Caco-2 (cell line): Measurements from ENCODE around the gene SNAP25. TPM values are rescaled to one million over a fixed set of nuclear protein-coding genes. Genes with fewer than 3 reads are reported as not detected.

ENCODE experiments used
- BruUV-seq: library from RNA; stranded (reverse); fragments of 400-500 nt; replicated peaks from 2 replicates; lab custom pipeline; 2021; lab: Mats Ljungman, UMichigan
- CTCF ChIA-PET: fragments of 300-600 bp; sonication (Branson Sonifier 250); formaldehyde crosslinking; loops from one replicate; lab custom pipeline; 2022; ENCODE audit warnings: antibody characterized with exemption; lab: Charles Lee
- POLR2A ChIA-PET: fragments of 300-600 bp; sonication (Branson Sonifier 250); formaldehyde crosslinking; loops from one replicate; lab custom pipeline; 2022; ENCODE audit warnings: antibody characterized with exemption; lab: Charles Lee
- DNase-seq, 2 experiments: peaks; one replicate each; pipeline versions ENCODE4 v3.0.0 to v3.0.0-alpha.2; 2020 to 2022
- H3K27me3 ChIP-seq: replicated peaks from 2 replicates; pipeline ENCODE4 v1.6.0; 2011; ENCODE audit warnings: low read length; ENCODE audit not compliant: control insufficient read depth, insufficient read depth
- H3K36me3 ChIP-seq: 2 replicates; pipeline ENCODE4 v1.5.1; 2011; ENCODE audit warnings: low read length; ENCODE audit not compliant: control insufficient read depth, insufficient read depth
- H3K4me1 ChIP-seq: fragments of 250-450 bp; sonication (Bioruptor Pico); 2 replicates; pipeline ENCODE4 v1.5.1; 2020; ENCODE audit warnings: mild to moderate bottlenecking
- H3K4me3 ChIP-seq: 2 replicates; pipeline ENCODE4 v1.5.1; 2011; ENCODE audit warnings: low read depth, mild to moderate bottlenecking, control low read depth, low read length
- H3K9me3 ChIP-seq: fragments of 250-450 bp; sonication (Bioruptor Pico); 2 replicates; pipeline ENCODE4 v1.5.1; 2020; ENCODE audit warnings: mild to moderate bottlenecking, moderate library complexity
- H3K27ac Mint-ChIP-seq: one replicate; pipeline ENCODE4 v1.8.0; 2022; ENCODE audit warnings: mixed read lengths; ENCODE audit not compliant: unreplicated experiment
- H3K27me3 Mint-ChIP-seq: one replicate; pipeline ENCODE4 v1.8.0; 2022; ENCODE audit warnings: mixed read lengths; ENCODE audit not compliant: insufficient read depth, unreplicated experiment
- H3K36me3 Mint-ChIP-seq: one replicate; pipeline ENCODE4 v1.8.0; 2022; ENCODE audit warnings: mild to moderate bottlenecking, mixed read lengths; ENCODE audit not compliant: insufficient read depth, unreplicated experiment
- H3K4me1 Mint-ChIP-seq: one replicate; pipeline ENCODE4 v1.8.0; 2022; ENCODE audit warnings: low read depth, mixed read lengths; ENCODE audit not compliant: unreplicated experiment
- H3K4me3 Mint-ChIP-seq: one replicate; pipeline ENCODE4 v1.8.0; 2022; ENCODE audit warnings: mild to moderate bottlenecking, moderate library complexity, mixed read lengths; ENCODE audit not compliant: unreplicated experiment
- H3K9me3 Mint-ChIP-seq: one replicate; pipeline ENCODE4 v1.8.0; 2022; ENCODE audit warnings: mixed read lengths; ENCODE audit not compliant: unreplicated experiment
- intact Hi-C: fragments of 100-400 bp; cut with micrococcal nuclease; formaldehyde crosslinking; loops from one replicate; pipeline ENCODE4 v1.10.0; 2022; ENCODE audit not compliant: unreplicated experiment
- total RNA-seq: library from RNA; stranded (reverse); gene quantifications from 2 replicates; pipeline ENCODE4 v1.2.3, GENCODE V29; 2022
- TF ChIP-seq, protein P1 (sequence below), 2 experiments: fragments of 200-600 bp in 1 of 2; IDR thresholded peaks; 1 replicate in 1 of 2; 2 replicates in 1 of 2; pipeline versions ENCODE4 v1.5.1 to v1.8.0; 2011 to 2022; ENCODE audit warnings: antibody characterized with exemption in 1 of 2, control low read depth in 1 of 2, inconsistent platforms in 1 of 2, low read depth in 1 of 2, low read length in 1 of 2, mild to moderate bottlenecking in 1 of 2, moderate library complexity in 1 of 2; ENCODE audit not compliant: insufficient read depth in 1 of 2, severe bottlenecking in 1 of 2, unreplicated experiment in 1 of 2

The SNAP25 gene
- total RNA-seq, 1 experiment from 2014 or later: not detected

DNA sequence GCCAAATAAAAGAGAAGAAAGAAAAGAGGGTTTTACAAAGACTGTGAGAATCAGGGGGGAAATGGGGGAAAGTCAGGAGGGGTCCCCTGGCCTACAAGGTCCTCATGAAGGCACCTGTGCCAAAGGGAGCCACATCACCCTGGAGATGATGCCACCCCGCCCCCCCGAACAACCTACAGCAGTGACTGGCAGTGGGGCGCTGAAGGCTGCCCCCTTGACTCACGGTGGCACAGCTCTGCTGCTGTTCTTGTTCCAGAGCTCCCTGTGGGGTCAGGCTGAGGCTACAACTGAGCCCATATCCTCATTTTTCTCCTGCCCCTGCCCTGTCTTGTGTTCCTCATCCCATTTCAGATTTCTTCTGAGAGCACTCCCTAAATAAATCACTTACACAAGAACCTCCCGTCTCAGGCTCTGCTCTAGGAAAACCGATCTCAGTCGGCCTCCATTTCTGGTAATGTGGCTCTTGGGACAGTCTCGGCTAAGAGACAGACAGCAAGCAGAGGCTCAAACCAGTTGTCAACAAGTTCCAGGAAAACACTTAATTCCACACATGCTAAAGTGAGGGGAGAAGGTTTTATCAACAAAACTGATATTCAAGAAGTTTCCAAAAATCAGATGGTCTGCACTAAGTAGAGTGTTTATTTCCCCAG, 105.7 kb downstream of the SNAP25 start:
- Histone ChIP-seq H3K27me3 (no peaks in the 10 kb centered on the region), H3K4me1 (no peaks in the 10 kb centered on the region), H3K4me3 (no peak overlapping the region), H3K36me3 (no peaks in the 10 kb centered on the region; the same call in 1 of the 2 replicates), H3K9me3 (no peaks in the 10 kb centered on the region; the same call in 1 of the 2 replicates)
- H3K27me3 Mint-ChIP-seq: peaks cover 2% of the 10 kb centered on the region
- TF ChIP-seq, protein P1, sequence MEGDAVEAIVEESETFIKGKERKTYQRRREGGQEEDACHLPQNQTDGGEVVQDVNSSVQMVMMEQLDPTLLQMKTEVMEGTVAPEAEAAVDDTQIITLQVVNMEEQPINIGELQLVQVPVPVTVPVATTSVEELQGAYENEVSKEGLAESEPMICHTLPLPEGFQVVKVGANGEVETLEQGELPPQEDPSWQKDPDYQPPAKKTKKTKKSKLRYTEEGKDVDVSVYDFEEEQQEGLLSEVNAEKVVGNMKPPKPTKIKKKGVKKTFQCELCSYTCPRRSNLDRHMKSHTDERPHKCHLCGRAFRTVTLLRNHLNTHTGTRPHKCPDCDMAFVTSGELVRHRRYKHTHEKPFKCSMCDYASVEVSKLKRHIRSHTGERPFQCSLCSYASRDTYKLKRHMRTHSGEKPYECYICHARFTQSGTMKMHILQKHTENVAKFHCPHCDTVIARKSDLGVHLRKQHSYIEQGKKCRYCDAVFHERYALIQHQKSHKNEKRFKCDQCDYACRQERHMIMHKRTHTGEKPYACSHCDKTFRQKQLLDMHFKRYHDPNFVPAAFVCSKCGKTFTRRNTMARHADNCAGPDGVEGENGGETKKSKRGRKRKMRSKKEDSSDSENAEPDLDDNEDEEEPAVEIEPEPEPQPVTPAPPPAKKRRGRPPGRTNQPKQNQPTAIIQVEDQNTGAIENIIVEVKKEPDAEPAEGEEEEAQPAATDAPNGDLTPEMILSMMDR (IDR thresholded peaks at IDR 0.05; ENCODE audit: insufficient read depth in 1 of 2, low read depth in 1 of 2, low read length in 1 of 2, severe bottlenecking in 1 of 2, unreplicated experiment in 1 of 2): no peak
- no peaks in the 10 kb centered on the region for H3K9me3 Mint-ChIP-seq
- no peak overlapping the region for H3K27ac Mint-ChIP-seq
- intact Hi-C loops: no loop called here
- no peak overlapping the region for H3K4me3 Mint-ChIP-seq
- POLR2A ChIA-PET: no interaction called here
- no TSS peak for BruUV-seq
- DNase-seq: no peak
- H3K4me1 Mint-ChIP-seq: no peaks in the 10 kb centered on the region
- CTCF ChIA-PET: no interaction called here
- H3K36me3 Mint-ChIP-seq: no peaks in the 10 kb centered on the region

DNA sequence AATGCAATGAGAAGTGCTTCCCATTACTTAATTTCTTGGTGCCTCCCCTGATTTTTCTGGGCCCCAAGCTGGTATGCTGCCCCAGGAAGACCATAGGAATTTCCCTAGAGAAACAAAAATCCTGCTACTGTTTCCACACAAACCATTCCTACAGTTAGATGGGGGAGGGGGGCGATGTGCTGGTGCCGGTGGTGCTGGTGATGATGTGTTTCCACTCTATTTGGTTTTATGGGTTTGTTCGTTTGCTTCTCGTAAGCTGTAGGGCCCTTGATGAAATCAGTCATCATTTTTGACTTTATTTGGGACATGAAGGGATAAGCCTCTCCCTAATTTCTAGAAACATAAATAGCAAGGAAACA, 110.2 kb downstream of the SNAP25 start:
- Histone ChIP-seq H3K4me3 (no peak overlapping the region), H3K27me3 (no peaks in the 10 kb centered on the region), H3K36me3 (no peaks in the 10 kb centered on the region; the same call in 1 of the 2 replicates), H3K9me3 (no peaks in the 10 kb centered on the region), H3K4me1 (no peaks in the 10 kb centered on the region)
- H3K4me3 Mint-ChIP-seq: no peak overlapping the region
- no peak for DNase-seq
- ChIA-PET POLR2A (no interaction called here), CTCF (no interaction called here)
- TF ChIP-seq, protein P1 (IDR thresholded peaks at IDR 0.05; ENCODE audit: insufficient read depth in 1 of 2, low read depth in 1 of 2, low read length in 1 of 2, severe bottlenecking in 1 of 2, unreplicated experiment in 1 of 2): no peak
- no peaks in the 10 kb centered on the region for H3K9me3 Mint-ChIP-seq
- no peaks in the 10 kb centered on the region for H3K4me1 Mint-ChIP-seq
- intact Hi-C loops: no loop called here
- H3K27ac Mint-ChIP-seq: no peak overlapping the region
- no TSS peak for BruUV-seq
- H3K36me3 Mint-ChIP-seq: no peaks in the 10 kb centered on the region
- no peaks in the 10 kb centered on the region for H3K27me3 Mint-ChIP-seq

DNA sequence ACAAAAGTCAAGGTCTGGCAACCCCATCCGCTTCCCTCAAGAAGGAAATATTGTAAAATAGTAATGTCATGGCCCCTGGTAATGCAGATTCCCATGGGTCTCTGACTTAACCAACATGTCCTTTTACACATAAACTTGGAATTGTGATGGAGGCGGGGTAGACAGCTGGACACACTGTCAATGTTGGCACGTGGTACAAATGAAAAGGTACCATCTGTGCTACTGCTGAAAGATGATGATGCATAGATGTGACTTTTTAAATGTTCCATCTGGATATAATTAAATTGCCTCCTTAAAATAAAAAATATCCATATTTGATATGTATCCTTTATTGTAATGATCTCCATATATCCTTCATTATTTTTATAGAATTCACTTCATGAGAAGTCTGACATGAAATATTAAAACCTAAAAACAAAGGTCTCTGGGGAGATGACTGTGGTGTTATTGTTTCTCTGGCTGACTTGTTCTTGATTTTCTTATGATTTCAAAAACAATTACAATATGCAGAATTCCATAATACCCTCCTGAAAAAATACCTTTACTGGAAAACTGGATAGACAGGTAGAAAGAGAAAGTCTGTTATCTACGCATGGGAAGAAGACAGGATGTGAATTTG, 110.9 kb downstream of the SNAP25 start:
- TF ChIP-seq, protein P1 (IDR thresholded peaks at IDR 0.05; ENCODE audit: insufficient read depth in 1 of 2, low read depth in 1 of 2, low read length in 1 of 2, severe bottlenecking in 1 of 2, unreplicated experiment in 1 of 2): no peak
- H3K4me1 Mint-ChIP-seq: no peaks in the 10 kb centered on the region
- Histone ChIP-seq H3K4me1 (no peaks in the 10 kb centered on the region), H3K4me3 (no peak overlapping the region), H3K9me3 (no peaks in the 10 kb centered on the region), H3K36me3 (no peaks in the 10 kb centered on the region), H3K27me3 (no peaks in the 10 kb centered on the region)
- BruUV-seq: no TSS peak
- POLR2A ChIA-PET: no interaction called here
- H3K27ac Mint-ChIP-seq: no peak overlapping the region
- DNase-seq: no peak
- no peaks in the 10 kb centered on the region for H3K9me3 Mint-ChIP-seq
- no peaks in the 10 kb centered on the region for H3K27me3 Mint-ChIP-seq
- CTCF ChIA-PET: no interaction called here
- intact Hi-C loops: no loop called here
- no peak overlapping the region for H3K4me3 Mint-ChIP-seq
- no peaks in the 10 kb centered on the region for H3K36me3 Mint-ChIP-seq
